Ascending aorta (tissue), 2 donors: Measurements from ENCODE around the gene MPZL1. TPM values are rescaled to one million over a fixed set of nuclear protein-coding genes. Genes with fewer than 3 reads are reported as not detected.

Source experiments
- DNase-seq, 2 donors: peaks; one replicate each; pipeline ENCODE4 v3.0.0-alpha.2; 2019; ENCODE audit warnings: low spot score in 2 of 2
- H3K27ac ChIP-seq, 2 donors: fragments of 200-600 bp; sonication (generic); one replicate each; pipeline ENCODE4 v1.5.1; 2016 to 2017; ENCODE audit warnings: mild to moderate bottlenecking in 1 of 2
- H3K27me3 ChIP-seq: fragments of 200-600 bp; sonication (generic); one replicate; pipeline ENCODE4 v1.5.1; 2017
- H3K36me3 ChIP-seq, 2 donors: fragments of 200-600 bp; sonication (generic); one replicate each; pipeline ENCODE4 v1.5.1; 2016
- H3K4me1 ChIP-seq, 2 donors: fragments of 200-600 bp; sonication (generic); one replicate each; pipeline ENCODE4 v1.5.1; 2016 to 2017; ENCODE audit warnings: mild to moderate bottlenecking in 1 of 2
- H3K4me3 ChIP-seq, 2 donors: fragments of 200-600 bp; sonication (generic); one replicate each; pipeline ENCODE4 v1.5.1; 2016 to 2017; ENCODE audit warnings: mild to moderate bottlenecking in 1 of 2
- H3K9me3 ChIP-seq, 2 donors: fragments of 200-600 bp; sonication (generic); one replicate each; pipeline ENCODE4 v1.5.1; 2016
- intact Hi-C: fragments of 100-400 bp; cut with DNase I; formaldehyde crosslinking; loops from one replicate; pipeline ENCODE4 v1.15.1; 2023
- total RNA-seq: library from RNA; depleted of rRNA; stranded (reverse); fragments of >200 nt; gene quantifications from one replicate; pipeline ENCODE4 v1.1.0, GENCODE V29; 2016
- TF ChIP-seq, protein P1 (sequence below), 3 experiments: fragments of 200-600 bp in 2 of 3; fragments of 450-650 bp in 1 of 3; sonication (generic) in 2 of 3; IDR thresholded peaks; one replicate each; pipeline ENCODE4 v1.5.1; 2016 to 2019; ENCODE audit warnings: antibody characterized with exemption in 3 of 3, mild to moderate bottlenecking in 1 of 3, moderate library complexity in 1 of 3

Gene MPZL1
- total RNA-seq, 1 donor from 2014 or later = 58.9 TPM

DNA sequence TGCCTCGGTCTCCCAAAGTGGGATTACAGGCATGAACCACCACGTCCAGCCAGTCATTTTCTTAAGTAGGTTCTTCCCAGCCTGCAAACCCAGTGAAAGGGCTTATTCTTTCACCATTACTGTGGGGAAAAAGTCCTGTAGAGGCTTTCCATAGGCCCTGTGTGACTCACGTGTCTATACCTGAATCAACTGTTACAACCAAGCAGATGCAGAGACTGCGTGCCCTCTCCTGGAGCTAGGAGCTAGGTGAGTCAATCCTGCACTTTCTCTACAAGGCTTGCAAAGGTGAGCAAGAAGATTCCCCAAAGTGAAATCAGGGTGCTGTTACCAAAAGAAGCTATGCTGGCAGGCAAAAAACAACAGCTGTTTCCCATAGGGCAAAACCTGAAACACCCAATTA is 13.8 kb upstream of the MPZL1 start:
- Histone ChIP-seq H3K27ac (no peak overlapping the region), H3K4me1 (peaks cover 0 to 5% of the 10 kb centered on the region in 2 donors), H3K36me3 (no peaks in the 10 kb centered on the region), H3K27me3 (no peaks in the 10 kb centered on the region), H3K9me3 (no peaks in the 10 kb centered on the region), H3K4me3 (no peak overlapping the region)
- DNase-seq = no peak
- intact Hi-C loops = no loop called here
- TF ChIP-seq, protein P1, sequence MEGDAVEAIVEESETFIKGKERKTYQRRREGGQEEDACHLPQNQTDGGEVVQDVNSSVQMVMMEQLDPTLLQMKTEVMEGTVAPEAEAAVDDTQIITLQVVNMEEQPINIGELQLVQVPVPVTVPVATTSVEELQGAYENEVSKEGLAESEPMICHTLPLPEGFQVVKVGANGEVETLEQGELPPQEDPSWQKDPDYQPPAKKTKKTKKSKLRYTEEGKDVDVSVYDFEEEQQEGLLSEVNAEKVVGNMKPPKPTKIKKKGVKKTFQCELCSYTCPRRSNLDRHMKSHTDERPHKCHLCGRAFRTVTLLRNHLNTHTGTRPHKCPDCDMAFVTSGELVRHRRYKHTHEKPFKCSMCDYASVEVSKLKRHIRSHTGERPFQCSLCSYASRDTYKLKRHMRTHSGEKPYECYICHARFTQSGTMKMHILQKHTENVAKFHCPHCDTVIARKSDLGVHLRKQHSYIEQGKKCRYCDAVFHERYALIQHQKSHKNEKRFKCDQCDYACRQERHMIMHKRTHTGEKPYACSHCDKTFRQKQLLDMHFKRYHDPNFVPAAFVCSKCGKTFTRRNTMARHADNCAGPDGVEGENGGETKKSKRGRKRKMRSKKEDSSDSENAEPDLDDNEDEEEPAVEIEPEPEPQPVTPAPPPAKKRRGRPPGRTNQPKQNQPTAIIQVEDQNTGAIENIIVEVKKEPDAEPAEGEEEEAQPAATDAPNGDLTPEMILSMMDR (IDR thresholded peaks at IDR 0.05) = no peak

- Histone ChIP-seq H3K9me3 (no peaks in the 10 kb centered on the region), H3K4me1 (peaks cover 0 to 5% of the 10 kb centered on the region in 2 donors), H3K4me3 (no peak overlapping the region), H3K27me3 (no peaks in the 10 kb centered on the region), H3K36me3 (no peaks in the 10 kb centered on the region), H3K27ac (no peak overlapping the region)
- intact Hi-C loops = no loop called here
- TF ChIP-seq, protein P1 (IDR thresholded peaks at IDR 0.05) = no peak
- no peak for DNase-seq
Measured at GRCh38 chr1:167708940-167709389, 12.8 kb upstream of the MPZL1 start.

DNA sequence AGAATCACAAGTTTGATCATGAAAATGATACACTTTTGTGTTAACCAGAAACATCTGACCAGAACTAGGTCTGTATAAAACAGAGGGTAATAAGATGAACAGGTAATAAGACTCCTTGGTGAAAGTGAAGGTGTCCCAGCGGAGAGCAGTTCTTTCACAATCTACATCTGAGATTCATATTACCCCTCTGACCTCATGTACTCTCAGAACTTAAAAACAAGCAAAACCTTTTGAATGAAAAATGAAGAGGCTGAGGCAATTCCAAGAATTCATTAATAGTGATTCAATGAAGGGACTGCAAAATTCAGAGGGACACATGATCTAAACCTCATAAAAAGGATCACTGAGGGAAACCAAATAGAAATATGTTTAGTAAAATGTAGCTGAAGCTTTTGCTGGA is 10.9 kb upstream of the MPZL1 start:
- Histone ChIP-seq H3K4me3 (no peak overlapping the region), H3K36me3 (no peaks in the 10 kb centered on the region), H3K9me3 (no peaks in the 10 kb centered on the region), H3K4me1 (peaks cover 0 to 5% of the 10 kb centered on the region in 2 donors), H3K27me3 (no peaks in the 10 kb centered on the region), H3K27ac (peak overlapping the region; percentile 58 to 84)
- no peak for DNase-seq
- intact Hi-C loops = loop anchor here (10.0 kb wide), 1 partner anchor 1774 kb away; the partner anchor contains the start of gene SLC19A2
- TF ChIP-seq, protein P1 (IDR thresholded peaks at IDR 0.05) = no peak

GRCh38 chr1:167711797-167712196 is 10.0 kb upstream of the MPZL1 start:
- intact Hi-C loops = loop anchor here (10.0 kb wide), 1 partner anchor 1773 kb away; the partner anchor contains the start of gene SLC19A2
- Histone ChIP-seq H3K4me1 (peaks cover 0 to 5% of the 10 kb centered on the region in 2 donors), H3K27me3 (no peaks in the 10 kb centered on the region), H3K36me3 (no peaks in the 10 kb centered on the region), H3K4me3 (no peak overlapping the region), H3K9me3 (no peaks in the 10 kb centered on the region), H3K27ac (peak overlapping the region; percentile 36 to 84)
- peak in 1 of 2 donors; percentile 79 for DNase-seq
- TF ChIP-seq, protein P1 (IDR thresholded peaks at IDR 0.05) = no peak

DNA sequence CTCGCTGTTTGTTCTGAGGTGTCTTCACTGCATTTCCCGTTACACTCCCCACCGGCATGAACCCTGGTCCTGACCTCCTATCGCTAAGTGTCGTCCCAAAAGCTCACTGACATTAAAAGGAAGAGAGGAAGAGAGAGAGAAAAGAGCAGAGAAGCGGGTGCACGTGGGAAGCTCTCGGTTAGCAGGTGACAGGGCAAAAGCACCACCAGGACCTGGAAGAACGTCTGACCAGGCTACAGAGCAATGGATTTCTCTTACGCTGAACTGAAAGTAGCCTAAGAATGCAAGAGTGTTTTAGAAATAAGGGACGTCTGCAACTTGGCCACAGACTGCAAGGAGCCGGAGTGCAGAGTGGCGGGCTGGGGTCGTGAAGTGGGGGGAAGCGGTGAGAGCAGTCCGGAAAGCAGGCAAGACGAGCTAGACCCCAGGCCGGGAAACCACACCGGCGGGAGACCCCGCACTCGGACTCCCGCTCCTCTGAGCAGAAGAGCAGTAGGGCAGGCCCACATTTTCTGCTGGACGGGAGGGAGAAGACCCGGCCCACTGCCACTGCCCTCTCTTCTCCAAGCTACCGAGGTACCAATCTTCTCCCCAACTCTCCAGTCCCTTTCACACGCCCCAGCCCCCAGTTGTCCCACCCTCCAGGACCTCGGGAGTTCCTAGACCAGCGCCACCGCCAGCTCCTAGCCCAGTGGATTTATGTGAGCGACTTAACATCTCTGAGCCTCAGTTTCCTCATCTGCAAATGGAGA is 8.3 kb upstream of the MPZL1 start:
- intact Hi-C loops = loop anchor here (1.0 to 10.0 kb wide), 2 partner anchors 223 to 1771 kb away; partner anchors contain the start of genes DCAF6 and SLC19A2
- no peak for DNase-seq
- H3K27ac ChIP-seq = peak overlapping the region; percentile 84 to 87
- no peaks in the 10 kb centered on the region for H3K36me3 ChIP-seq
- peak overlapping the region; percentile 46 to 66 for H3K4me3 ChIP-seq
- peaks cover 0 to 5% of the 10 kb centered on the region in 2 donors for H3K4me1 ChIP-seq
- no peaks in the 10 kb centered on the region for H3K27me3 ChIP-seq
- H3K9me3 ChIP-seq = no peaks in the 10 kb centered on the region
- TF ChIP-seq, protein P1 (IDR thresholded peaks at IDR 0.05) = no peak
